ENCODE measurements around the gene KCNQ5.

The KCNQ5 gene

DNA sequence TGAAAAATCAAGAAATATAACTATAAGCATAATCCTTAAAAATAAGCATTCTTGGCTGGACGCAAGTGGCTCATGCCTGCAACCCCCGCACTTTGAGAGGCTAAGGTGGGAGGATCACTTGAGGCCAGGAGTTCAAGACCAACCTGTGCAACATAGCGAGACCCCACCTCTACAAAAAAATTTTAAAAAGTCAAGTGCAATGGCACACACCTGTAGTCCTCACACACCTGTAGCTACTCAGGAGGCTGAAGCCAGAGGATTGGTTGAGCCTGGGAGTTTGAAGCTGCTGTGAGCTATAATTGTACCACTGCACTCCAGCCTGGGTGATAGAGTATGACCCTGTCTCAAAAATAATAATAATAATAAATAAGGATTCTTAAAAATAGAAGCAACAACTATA is 494.5 kb downstream of the KCNQ5 start:
- peaks cover 4% of the 10 kb centered on the region for H3K27me3 Mint-ChIP-seq (ENCODE audit: low read depth, poor library complexity)
- H3K36me3 Mint-ChIP-seq (ENCODE audit: low read depth) = peaks cover 14% of the 10 kb centered on the region
- H3K9me3 Mint-ChIP-seq = no peaks in the 10 kb centered on the region
- H3K4me3 Mint-ChIP-seq = no peak overlapping the region
- TF ChIP-seq, protein P1, sequence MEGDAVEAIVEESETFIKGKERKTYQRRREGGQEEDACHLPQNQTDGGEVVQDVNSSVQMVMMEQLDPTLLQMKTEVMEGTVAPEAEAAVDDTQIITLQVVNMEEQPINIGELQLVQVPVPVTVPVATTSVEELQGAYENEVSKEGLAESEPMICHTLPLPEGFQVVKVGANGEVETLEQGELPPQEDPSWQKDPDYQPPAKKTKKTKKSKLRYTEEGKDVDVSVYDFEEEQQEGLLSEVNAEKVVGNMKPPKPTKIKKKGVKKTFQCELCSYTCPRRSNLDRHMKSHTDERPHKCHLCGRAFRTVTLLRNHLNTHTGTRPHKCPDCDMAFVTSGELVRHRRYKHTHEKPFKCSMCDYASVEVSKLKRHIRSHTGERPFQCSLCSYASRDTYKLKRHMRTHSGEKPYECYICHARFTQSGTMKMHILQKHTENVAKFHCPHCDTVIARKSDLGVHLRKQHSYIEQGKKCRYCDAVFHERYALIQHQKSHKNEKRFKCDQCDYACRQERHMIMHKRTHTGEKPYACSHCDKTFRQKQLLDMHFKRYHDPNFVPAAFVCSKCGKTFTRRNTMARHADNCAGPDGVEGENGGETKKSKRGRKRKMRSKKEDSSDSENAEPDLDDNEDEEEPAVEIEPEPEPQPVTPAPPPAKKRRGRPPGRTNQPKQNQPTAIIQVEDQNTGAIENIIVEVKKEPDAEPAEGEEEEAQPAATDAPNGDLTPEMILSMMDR (IDR thresholded peaks at IDR 0.05) = no peak
- no peak for DNase-seq
- H3K4me1 Mint-ChIP-seq = no peaks in the 10 kb centered on the region
- no peak overlapping the region for H3K27ac Mint-ChIP-seq

DNA sequence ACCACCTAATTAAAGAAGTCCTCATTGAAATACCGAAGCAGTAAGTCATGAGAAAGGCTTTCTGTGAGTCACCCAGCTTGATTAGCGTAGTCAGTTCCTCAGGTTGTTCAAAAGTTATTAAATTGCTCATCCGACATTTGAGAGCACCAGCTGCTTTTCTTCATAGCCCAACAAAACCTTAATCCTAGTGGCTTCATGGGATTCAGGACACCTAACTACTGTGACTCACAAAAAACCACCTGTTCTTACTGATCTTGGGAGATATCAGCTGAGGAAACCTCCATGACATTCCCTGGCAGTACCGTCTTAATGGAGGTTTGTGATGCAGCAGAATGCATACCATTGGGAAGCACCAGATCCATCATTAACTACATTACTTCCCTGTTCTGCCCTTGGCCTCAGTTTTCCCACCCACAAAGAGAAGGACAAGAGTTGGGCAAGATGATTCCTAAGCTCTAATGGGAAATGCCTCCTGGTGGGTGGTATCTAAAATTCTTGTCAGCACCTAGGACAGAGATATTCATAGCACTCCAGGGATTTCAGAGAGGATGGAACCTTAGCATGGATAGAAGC is 499.6 kb downstream of the KCNQ5 start:
- DNase-seq = no peak
- no peaks in the 10 kb centered on the region for H3K4me1 Mint-ChIP-seq

DNA sequence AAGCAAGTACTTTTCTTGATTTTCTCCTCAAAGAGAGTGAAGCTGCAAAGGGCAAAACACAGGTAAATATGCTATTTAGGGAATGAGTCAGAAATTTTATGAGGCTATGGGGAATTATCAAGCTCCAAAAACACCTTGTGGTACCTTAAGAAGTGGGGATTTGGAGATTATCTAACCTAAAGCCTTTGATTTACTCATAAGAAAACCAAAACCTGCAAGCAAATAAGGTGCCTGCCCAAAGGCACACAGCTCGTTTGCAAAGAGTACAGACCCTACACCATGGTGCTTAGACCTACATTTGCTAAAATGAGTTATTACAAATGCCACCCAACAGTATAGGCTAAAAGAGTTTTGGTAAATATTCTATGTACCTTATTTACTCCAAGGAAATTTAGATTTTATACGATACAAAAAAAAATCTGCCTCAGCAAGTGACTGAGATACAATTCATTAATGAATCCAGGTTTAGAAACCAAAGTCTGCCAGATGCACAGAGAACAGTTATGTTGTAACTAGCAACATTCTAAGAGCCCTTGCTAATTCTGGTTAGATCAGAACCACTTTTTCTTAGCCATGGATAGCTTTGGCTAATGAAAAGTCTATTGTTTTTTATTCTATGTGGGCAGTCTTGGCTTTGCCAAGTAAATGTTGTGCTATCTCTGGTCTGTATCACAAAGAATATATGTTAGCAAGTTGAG is 501.9 kb downstream of the KCNQ5 start:
- peaks cover 7% of the 10 kb centered on the region for H3K27me3 Mint-ChIP-seq (ENCODE audit: low read depth, poor library complexity)
- TF ChIP-seq, protein P1 (IDR thresholded peaks at IDR 0.05) = no peak
- H3K27ac Mint-ChIP-seq = no peak overlapping the region
- H3K36me3 Mint-ChIP-seq (ENCODE audit: low read depth) = peaks cover 5% of the 10 kb centered on the region
- DNase-seq = no peak
- H3K9me3 Mint-ChIP-seq = no peaks in the 10 kb centered on the region
- peaks cover 11% of the 10 kb centered on the region for H3K4me1 Mint-ChIP-seq
- no peak overlapping the region for H3K4me3 Mint-ChIP-seq

More for the DNA sequence above, 499.6 kb downstream of the KCNQ5 start:
- TF ChIP-seq, protein P1 (IDR thresholded peaks at IDR 0.05) = no peak
- H3K4me3 Mint-ChIP-seq = no peak overlapping the region
- no peaks in the 10 kb centered on the region for H3K9me3 Mint-ChIP-seq
- H3K27me3 Mint-ChIP-seq (ENCODE audit: low read depth, poor library complexity) = peaks cover 7% of the 10 kb centered on the region
- no peak overlapping the region for H3K27ac Mint-ChIP-seq
- peaks cover 5% of the 10 kb centered on the region for H3K36me3 Mint-ChIP-seq (ENCODE audit: low read depth)

DNA sequence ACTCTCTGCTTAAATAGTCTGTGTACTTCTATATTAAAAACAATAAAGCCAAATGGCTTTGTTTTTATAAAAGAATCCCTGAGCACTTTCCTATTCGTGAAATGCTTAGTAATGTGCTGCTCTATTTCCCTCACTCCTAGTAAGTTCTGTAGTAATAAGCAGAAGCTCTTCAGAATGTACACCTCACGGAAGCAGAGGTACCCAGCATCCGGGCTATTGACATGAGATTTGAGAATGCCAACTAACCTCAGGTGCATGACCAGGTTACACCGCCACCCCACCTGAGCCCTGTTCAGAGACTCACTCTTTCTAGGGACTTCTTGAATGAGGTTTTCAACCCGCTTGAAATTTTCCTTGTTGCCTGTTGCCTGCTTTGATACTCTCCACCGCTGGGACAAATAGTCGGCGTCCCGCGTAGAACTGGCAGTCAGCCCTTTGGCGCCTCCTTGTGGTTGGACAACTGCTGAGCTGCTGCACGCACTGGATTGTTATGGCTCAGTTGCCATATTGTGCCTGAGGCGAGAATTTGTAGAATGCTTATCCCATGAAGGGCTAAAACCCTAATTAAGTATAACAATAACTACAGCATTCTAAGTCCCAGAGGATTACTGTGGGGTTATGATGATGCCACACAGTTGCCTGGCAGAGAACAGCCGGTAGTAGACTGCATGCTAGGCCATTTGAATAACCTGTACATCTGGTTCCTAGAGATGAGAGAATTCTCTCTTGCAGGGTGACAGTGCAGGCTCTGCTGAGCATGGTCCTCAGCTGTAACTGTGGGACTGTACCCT is 508.0 kb downstream of the KCNQ5 start:
- no peak overlapping the region for H3K4me3 Mint-ChIP-seq
- peak; percentile 92 for DNase-seq
- H3K4me1 Mint-ChIP-seq = peaks cover 36% of the 10 kb centered on the region
- H3K36me3 Mint-ChIP-seq (ENCODE audit: low read depth) = peaks cover 19% of the 10 kb centered on the region
- no peaks in the 10 kb centered on the region for H3K27me3 Mint-ChIP-seq (ENCODE audit: low read depth, poor library complexity)
- H3K9me3 Mint-ChIP-seq = no peaks in the 10 kb centered on the region
- no peak overlapping the region for H3K27ac Mint-ChIP-seq
- TF ChIP-seq, protein P1 (IDR thresholded peaks at IDR 0.05) = peak; percentile 96

DNA sequence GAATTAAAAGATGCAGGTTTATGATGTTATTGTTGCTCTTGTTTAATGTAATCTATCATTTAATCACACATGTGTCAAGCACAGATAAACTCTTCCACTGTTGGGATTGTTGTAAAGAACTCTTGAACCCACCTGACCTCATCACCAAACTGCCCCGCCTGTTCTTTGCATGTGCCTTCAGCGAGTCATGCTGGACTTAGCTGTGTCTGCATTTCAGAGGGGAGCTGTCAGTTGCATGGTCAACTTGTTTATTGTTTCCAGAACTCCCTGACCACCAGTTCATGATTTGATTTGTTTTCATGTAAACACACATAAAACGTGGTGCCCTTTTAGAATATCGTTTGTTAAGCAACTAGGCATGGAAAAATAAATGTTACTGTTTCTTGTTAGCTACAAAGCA is 509.8 kb downstream of the KCNQ5 start:
- DNase-seq = no peak
- TF ChIP-seq, protein P1 (IDR thresholded peaks at IDR 0.05) = no peak
- Mint-ChIP-seq H3K27me3 (ENCODE audit: low read depth, poor library complexity) (no peaks in the 10 kb centered on the region), H3K4me3 (no peak overlapping the region), H3K4me1 (peaks cover 36% of the 10 kb centered on the region), H3K36me3 (ENCODE audit: low read depth) (peaks cover 27% of the 10 kb centered on the region), H3K27ac (peak overlapping the region; percentile 7), H3K9me3 (peaks cover 11% of the 10 kb centered on the region)
